GM10248 (cell line): Measurements from ENCODE around the gene LCLAT1.

Source experiments
- CTCF ChIA-PET: fragments of 300-600 bp; sonication (Branson Sonifier 250); formaldehyde crosslinking; extraction: SDS; loops from one replicate; lab custom pipeline; 2021; ENCODE audit warnings: antibody characterized with exemption; lab: Yijun Ruan, JAX
- POLR2A ChIA-PET: fragments of 350-650 bp; sonication (Branson Sonifier 250); formaldehyde crosslinking; extraction: SDS; loops from one replicate; lab custom pipeline; 2020; ENCODE audit warnings: antibody characterized with exemption; lab: Yijun Ruan, JAX
- DNase-seq: peaks from one replicate; pipeline ENCODE4 v3.0.0; 2012; ENCODE audit errors: extremely low spot score
- TF ChIP-seq, protein P1 (sequence below): IDR thresholded peaks from 2 replicates; pipeline ENCODE4 v1.5.1; 2012; ENCODE audit warnings: mild to moderate bottlenecking, low read depth; ENCODE audit errors: extremely low read depth, missing control alignments, control extremely low read depth

The LCLAT1 gene

DNA sequence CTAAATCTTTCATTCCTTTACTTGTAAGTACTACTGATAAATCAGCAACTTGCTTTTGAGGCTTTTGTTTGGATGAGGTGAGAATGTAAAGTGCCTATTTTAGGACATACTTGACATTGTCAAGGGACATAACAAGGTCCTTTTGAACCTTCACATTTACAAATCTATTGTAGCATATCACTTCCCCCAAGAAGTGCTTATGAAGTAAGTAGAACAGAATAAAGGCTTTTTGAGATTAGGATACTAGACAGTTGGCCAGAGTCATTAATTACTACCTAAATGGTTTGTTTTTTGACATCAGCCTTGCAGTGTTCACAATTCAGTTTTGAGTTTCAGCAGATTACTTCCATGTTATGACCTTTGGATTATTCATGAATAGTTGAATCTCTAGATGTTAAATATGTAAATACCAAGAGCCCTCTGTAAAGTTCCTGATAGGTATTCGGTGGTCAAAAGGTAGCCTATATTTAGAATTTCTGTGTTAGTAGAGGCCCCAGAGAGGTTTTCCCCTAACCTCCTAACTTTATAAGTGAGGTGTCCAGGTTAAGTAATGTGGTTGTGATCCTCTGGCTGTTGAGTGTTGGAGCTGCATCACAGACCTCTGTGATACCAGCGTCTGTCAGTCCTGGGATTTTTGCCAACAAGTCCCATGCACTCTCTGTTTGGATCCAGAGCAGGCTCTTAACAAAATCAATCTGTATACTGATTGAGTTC lies 67.2 kb downstream of the LCLAT1 start:
- CTCF ChIA-PET, result interaction anchor here (1.8 kb wide), 1 partner anchor 15 kb away, joined by 4 read pairs; no protein-coding TSS in a partner anchor
- no peak for DNase-seq
- TF ChIP-seq, protein P1, sequence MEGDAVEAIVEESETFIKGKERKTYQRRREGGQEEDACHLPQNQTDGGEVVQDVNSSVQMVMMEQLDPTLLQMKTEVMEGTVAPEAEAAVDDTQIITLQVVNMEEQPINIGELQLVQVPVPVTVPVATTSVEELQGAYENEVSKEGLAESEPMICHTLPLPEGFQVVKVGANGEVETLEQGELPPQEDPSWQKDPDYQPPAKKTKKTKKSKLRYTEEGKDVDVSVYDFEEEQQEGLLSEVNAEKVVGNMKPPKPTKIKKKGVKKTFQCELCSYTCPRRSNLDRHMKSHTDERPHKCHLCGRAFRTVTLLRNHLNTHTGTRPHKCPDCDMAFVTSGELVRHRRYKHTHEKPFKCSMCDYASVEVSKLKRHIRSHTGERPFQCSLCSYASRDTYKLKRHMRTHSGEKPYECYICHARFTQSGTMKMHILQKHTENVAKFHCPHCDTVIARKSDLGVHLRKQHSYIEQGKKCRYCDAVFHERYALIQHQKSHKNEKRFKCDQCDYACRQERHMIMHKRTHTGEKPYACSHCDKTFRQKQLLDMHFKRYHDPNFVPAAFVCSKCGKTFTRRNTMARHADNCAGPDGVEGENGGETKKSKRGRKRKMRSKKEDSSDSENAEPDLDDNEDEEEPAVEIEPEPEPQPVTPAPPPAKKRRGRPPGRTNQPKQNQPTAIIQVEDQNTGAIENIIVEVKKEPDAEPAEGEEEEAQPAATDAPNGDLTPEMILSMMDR, result no peak
- POLR2A ChIA-PET, result no interaction called here

DNA sequence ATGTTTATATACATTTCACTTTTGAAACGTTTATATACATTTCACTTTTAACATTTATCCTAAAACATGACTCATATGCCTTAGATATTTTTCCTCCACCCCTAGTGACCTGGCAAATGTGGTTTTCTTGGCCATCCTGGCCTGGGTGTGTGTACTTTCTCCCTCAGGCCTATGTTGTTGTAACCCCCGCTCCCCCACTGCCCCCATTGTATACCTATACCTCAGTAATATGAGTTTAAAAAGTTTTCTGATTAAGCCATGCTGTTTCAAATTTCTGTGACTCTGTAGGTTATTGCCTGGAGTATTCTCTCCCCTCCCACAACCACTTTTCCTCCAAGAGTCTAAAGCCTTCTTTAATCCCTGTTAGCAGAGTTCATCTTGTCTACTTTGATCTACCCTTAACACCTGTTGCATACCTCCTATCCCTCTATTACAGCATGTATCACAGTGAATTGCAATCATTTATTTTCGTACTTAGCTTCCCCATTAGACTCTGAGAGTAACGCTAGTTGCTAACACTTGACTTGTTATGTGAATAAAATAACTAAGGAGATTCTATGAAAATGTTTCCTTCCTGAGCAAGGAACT lies 67.9 kb downstream of the LCLAT1 start:
- no peak for DNase-seq
- ChIA-PET CTCF (interaction anchor here (1.8 kb wide), 1 partner anchor 14 kb away, joined by 4 read pairs; no protein-coding TSS in a partner anchor), POLR2A (no interaction called here)
- TF ChIP-seq, protein P1, result no peak

DNA sequence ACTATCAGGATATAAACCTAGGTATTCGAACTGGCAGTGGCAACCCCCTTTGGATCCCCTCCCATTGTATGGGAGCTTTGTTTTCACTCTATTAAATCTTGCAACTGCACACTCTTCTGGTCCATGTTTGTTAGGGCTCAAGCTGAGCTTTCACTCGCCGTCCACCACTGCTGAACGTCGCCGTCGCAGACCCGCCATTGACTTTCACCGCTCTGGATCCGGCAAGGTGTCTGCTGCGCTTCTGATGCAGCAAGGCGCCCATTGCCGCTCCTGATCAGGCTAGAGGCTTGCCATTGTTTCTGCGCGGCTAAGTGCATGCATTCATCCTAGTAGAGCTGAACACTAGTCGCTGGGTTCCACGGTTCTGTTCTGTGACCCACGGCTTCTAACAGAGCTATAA lies 69.1 kb downstream of the LCLAT1 start:
- POLR2A ChIA-PET, result no interaction called here
- TF ChIP-seq, protein P1, result no peak
- CTCF ChIA-PET, result interaction anchor here (1.0 to 2.0 kb wide), 4 partner anchors 10 to 286 kb away, joined by 3 to 17 read pairs (median 4); no protein-coding TSS in a partner anchor
- no peak for DNase-seq

DNA sequence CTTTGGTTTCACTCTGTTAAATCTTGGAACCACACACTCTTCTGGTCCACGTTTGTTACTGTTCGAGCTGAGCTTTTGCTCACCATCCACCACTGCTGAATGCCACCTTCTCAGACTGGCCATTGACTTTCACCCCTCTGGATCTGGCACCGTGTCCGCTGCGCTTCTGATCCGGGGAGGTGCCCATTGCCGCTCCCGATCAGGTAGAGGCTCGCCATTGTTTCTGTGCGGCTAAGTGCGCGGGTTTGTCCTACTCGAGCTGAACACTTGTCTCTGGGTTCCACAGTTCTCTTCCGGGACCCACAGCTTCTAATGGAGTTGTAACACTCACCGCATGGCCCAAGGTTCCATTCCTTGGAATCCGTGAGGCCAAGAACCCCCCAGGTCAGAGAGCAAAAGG lies 72.8 kb downstream of the LCLAT1 start:
- POLR2A ChIA-PET, result no interaction called here
- DNase-seq, result no peak
- TF ChIP-seq, protein P1, result no peak
- CTCF ChIA-PET, result interaction anchor here (1.2 kb wide), 1 partner anchor 9 kb away, joined by 3 read pairs; no protein-coding TSS in a partner anchor

DNA sequence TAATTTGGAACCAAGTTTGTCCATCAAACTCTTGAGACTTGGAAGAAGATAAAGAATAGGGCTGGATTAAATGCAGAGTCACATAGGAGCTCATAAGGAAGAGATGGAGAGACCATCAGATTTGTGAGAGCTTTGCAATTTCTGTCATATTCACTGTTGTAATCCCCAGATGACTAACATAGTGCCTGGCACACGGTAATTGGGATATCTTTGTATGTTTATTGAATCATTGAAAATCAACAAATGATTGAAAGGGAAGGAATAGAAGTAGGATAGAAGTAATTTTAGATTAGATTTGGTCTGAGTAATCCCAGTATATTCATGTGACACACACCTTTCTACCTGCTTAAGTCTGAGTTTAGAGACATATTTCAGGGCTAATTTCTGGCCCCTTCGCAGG lies 75.4 kb downstream of the LCLAT1 start:
- TF ChIP-seq, protein P1, result no peak
- DNase-seq, result no peak
- ChIA-PET POLR2A (no interaction called here), CTCF (interaction anchor here (1.5 kb wide), 1 partner anchor 18 kb away, joined by 5 read pairs; no protein-coding TSS in a partner anchor)

DNA sequence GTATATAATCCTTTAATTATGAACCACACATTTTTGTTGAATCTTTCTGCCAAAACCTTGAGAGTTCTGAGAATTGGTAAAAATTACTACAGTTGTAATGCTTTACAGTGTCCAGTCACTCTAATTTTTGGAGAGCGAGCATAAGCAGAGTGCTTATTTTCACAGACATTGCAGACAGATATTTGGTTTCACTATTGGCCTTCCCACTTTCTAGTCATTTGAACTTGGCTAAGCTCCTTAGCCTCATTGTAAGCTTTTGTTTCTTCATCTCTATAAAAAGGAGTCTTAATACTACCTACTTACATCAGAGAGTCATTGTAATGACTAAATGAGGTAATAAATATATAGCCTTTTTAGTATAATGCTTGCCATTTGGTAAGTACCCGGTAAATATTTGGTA lies 80.4 kb downstream of the LCLAT1 start:
- DNase-seq, result no peak
- ChIA-PET CTCF (interaction anchor here (1.3 to 1.7 kb wide), 3 partner anchors 8 to 22 kb away, joined by 3 to 6 read pairs (median 4); no protein-coding TSS in a partner anchor), POLR2A (no interaction called here)
- TF ChIP-seq, protein P1, result no peak
